OCI-M1 (cell line): Measurements from ENCODE around the gene RGS12.

Experiments used
- DNase-seq: peaks from one replicate; lab custom pipeline; 2025; lab: John Stamatoyannopoulos, UW

Gene RGS12

GRCh38 chr4:3253808-3254207 lies 39.0 kb upstream of the RGS12 start:
- no peak for DNase-seq

GRCh38 chr4:3254302-3255131 lies 38.3 kb upstream of the RGS12 start:
- DNase-seq: no peak

GRCh38 chr4:3255611-3256186 lies 37.1 kb upstream of the RGS12 start:
- DNase-seq: no peak

GRCh38 chr4:3256230-3257102 lies 36.4 kb upstream of the RGS12 start:
- DNase-seq: no peak

- no peak for DNase-seq
Observed at GRCh38 chr4:3257103-3257555, 35.7 kb upstream of the RGS12 start.

GRCh38 chr4:3257556-3258482 lies 35.0 kb upstream of the RGS12 start:
- no peak for DNase-seq

GRCh38 chr4:3261411-3262207 lies 31.2 kb upstream of the RGS12 start:
- DNase-seq: no peak

- no peak for DNase-seq
Observed at GRCh38 chr4:3262208-3263052, 30.4 kb upstream of the RGS12 start.

- DNase-seq: no peak
Observed at GRCh38 chr4:3263053-3263875, 29.6 kb upstream of the RGS12 start.

GRCh38 chr4:3263876-3264193 lies 29.0 kb upstream of the RGS12 start:
- no peak for DNase-seq

GRCh38 chr4:3266076-3266475 lies 26.7 kb upstream of the RGS12 start:
- DNase-seq: no peak

- no peak for DNase-seq
Observed at GRCh38 chr4:3267576-3268394, 25.0 kb upstream of the RGS12 start.

- DNase-seq: no peak
Observed at GRCh38 chr4:3268395-3269104, 24.3 kb upstream of the RGS12 start.

GRCh38 chr4:3269105-3269927 lies 23.5 kb upstream of the RGS12 start:
- no peak for DNase-seq

GRCh38 chr4:3269991-3270611 lies 22.7 kb upstream of the RGS12 start:
- DNase-seq: no peak

- no peak for DNase-seq
Observed at GRCh38 chr4:3271131-3271530, 21.7 kb upstream of the RGS12 start.
